H1 (cell line): ENCODE results near the gene MACROD2.

ENCODE experiments used
- POLR2A ChIP-seq, 2 experiments: IDR thresholded peaks; 1 replicate in 1 of 2; 2 replicates in 1 of 2; pipeline ENCODE4 v1.6.1; 2011; ENCODE audit warnings: low read depth in 2 of 2, low read length in 2 of 2, mild to moderate bottlenecking in 2 of 2; ENCODE audit errors: control extremely low read depth in 1 of 2
- POLR2AphosphoS5 ChIP-seq: IDR thresholded peaks from 2 replicates; pipeline ENCODE4 v1.6.1; 2011; ENCODE audit warnings: low read depth, low read length
- RBBP5 ChIP-seq: IDR thresholded peaks from 2 replicates; pipeline ENCODE4 v1.7.1; 2012; ENCODE audit warnings: low read depth, mild to moderate bottlenecking, inconsistent platforms, low read length, moderate library complexity, borderline replicate concordance
- TAF1 ChIP-seq: IDR thresholded peaks from 2 replicates; pipeline ENCODE4 v1.6.1; 2011; ENCODE audit warnings: mild to moderate bottlenecking, low read depth, low read length
- TF ChIP-seq, protein P1 (sequence below), 3 experiments: IDR thresholded peaks; 1 replicate in 2 of 3; 2 replicates in 1 of 3; pipeline versions ENCODE4 v1.5.1 to v1.6.1; 2011; ENCODE audit warnings: low read length in 3 of 3, mild to moderate bottlenecking in 3 of 3, inconsistent platforms in 2 of 3, low read depth in 1 of 3, moderate library complexity in 1 of 3; ENCODE audit not compliant: insufficient read depth in 1 of 3; ENCODE audit errors: control extremely low read depth in 1 of 3

DNA sequence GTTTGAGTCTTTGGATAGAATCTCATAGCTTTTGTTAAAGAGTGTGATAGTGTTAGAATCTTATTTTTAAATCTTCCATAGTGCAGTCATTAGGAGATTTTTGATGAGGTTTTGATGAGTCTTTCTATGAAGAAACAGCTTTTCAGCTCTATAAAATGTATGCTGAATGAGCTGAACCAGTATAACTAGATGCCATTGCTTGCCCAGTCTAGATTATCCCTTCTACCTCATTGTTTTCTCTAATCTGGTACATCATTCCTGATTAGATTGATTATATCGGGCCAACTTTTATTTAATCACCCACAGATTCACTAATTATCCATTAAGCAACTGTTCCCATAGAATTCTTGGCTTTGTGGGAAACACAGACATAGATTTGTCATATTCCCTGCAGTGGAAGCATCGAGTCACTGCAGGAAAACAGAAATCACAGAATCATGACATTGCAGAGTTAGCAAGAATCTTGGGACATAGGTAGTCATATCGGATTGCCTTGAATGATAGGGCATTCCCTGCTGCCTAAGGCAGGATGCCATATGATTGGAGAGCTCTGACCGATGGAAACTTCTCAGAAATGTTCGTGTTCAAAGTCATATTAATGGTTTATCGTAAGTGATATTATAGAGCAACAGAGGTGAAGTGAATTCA, 1224.8 kb downstream of the MACROD2 start:
- no peak for TF ChIP-seq POLR2A (IDR thresholded peaks at IDR 0.05; ENCODE audit: control extremely low read depth in 1 of 2, low read depth in 2 of 2, low read length in 2 of 2)
- TF ChIP-seq, protein P1, sequence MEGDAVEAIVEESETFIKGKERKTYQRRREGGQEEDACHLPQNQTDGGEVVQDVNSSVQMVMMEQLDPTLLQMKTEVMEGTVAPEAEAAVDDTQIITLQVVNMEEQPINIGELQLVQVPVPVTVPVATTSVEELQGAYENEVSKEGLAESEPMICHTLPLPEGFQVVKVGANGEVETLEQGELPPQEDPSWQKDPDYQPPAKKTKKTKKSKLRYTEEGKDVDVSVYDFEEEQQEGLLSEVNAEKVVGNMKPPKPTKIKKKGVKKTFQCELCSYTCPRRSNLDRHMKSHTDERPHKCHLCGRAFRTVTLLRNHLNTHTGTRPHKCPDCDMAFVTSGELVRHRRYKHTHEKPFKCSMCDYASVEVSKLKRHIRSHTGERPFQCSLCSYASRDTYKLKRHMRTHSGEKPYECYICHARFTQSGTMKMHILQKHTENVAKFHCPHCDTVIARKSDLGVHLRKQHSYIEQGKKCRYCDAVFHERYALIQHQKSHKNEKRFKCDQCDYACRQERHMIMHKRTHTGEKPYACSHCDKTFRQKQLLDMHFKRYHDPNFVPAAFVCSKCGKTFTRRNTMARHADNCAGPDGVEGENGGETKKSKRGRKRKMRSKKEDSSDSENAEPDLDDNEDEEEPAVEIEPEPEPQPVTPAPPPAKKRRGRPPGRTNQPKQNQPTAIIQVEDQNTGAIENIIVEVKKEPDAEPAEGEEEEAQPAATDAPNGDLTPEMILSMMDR (IDR thresholded peaks at IDR 0.05; ENCODE audit: control extremely low read depth in 1 of 3, insufficient read depth in 1 of 3, low read depth in 1 of 3, low read length in 3 of 3) = no peak
- no peak for TF ChIP-seq RBBP5
- TF ChIP-seq POLR2AphosphoS5 = no peak
- TF ChIP-seq TAF1 = no peak
